SU-DHL-6 (cell line): ENCODE measurements around the gene ELP5.

Source experiments
- H2AFZ ChIP-seq: fragments of 200-600 bp; sonication (generic); 2 replicates; pipeline ENCODE4 v1.6.1; 2014; ENCODE audit warnings: low read depth, mild to moderate bottlenecking, moderate library complexity, mixed read lengths, antibody characterized with exemption, low read length; ENCODE audit not compliant: severe bottlenecking
- H3F3A ChIP-seq: fragments of 200-600 bp; shearing (Covaris generic); 2 replicates; pipeline ENCODE4 v1.6.0; 2016; ENCODE audit warnings: antibody characterized with exemption, mild to moderate bottlenecking; ENCODE audit not compliant: insufficient read depth
- H3K27ac ChIP-seq: fragments of 200-600 bp; sonication (generic); 2 replicates; pipeline ENCODE4 v1.5.1; 2016; ENCODE audit warnings: low read depth, mild to moderate bottlenecking, low read length, moderate library complexity, mixed read lengths
- H3K27me3 ChIP-seq: fragments of 200-600 bp; sonication (generic), shearing (Covaris generic); 2 replicates; pipeline ENCODE4 v1.6.0; 2014; ENCODE audit warnings: mild to moderate bottlenecking, low read length
- H3K36me3 ChIP-seq: fragments of 200-600 bp; sonication (generic); 2 replicates; pipeline ENCODE4 v1.6.1; 2014; ENCODE audit warnings: mild to moderate bottlenecking, low read length, mixed read lengths
- H3K4me2 ChIP-seq: fragments of 300-600, 200-600 bp; shearing (Covaris generic), sonication (generic); 2 replicates; pipeline ENCODE4 v1.6.0; 2014; ENCODE audit warnings: low read length, low read depth, mild to moderate bottlenecking; ENCODE audit not compliant: poor library complexity, severe bottlenecking
- H3K4me3 ChIP-seq: fragments of 200-600 bp; sonication (generic); 2 replicates; pipeline ENCODE4 v1.5.1; 2014; ENCODE audit warnings: antibody characterized with exemption, low read length, mild to moderate bottlenecking, mixed read lengths; ENCODE audit not compliant: insufficient read depth, poor library complexity, severe bottlenecking
- H3K79me2 ChIP-seq: fragments of 200-600 bp; sonication (generic); 2 replicates; pipeline ENCODE4 v1.6.1; 2014; ENCODE audit warnings: mild to moderate bottlenecking, low read length, moderate library complexity; ENCODE audit not compliant: insufficient read depth
- H3K9ac ChIP-seq: fragments of 200-600 bp; sonication (generic); 2 replicates; pipeline ENCODE4 v1.7.0; 2014; ENCODE audit warnings: mild to moderate bottlenecking, low read length
- H3K9me2 ChIP-seq: fragments of 200-600 bp; sonication (generic); replicated peaks from 2 replicates; pipeline ENCODE4 v1.6.1; 2014; ENCODE audit warnings: low read length; ENCODE audit not compliant: insufficient read depth
- H3K9me3 ChIP-seq: fragments of 200-600 bp; sonication (generic); 2 replicates; pipeline ENCODE4 v1.6.1; 2014; ENCODE audit warnings: low read length, mixed read lengths; ENCODE audit not compliant: insufficient read depth
- H4K20me1 ChIP-seq: fragments of 200-600 bp; sonication (generic); 2 replicates; pipeline ENCODE4 v1.6.1; 2014; ENCODE audit warnings: low read depth, mild to moderate bottlenecking, antibody characterized with exemption, low read length, moderate library complexity, mixed read lengths
- CTCF ChIP-seq: fragments of 200-600 bp; sonication (generic); IDR thresholded peaks from one replicate; pipeline ENCODE4 v1.5.1; 2017; ENCODE audit warnings: antibody characterized with exemption, mild to moderate bottlenecking, low read length, moderate library complexity; ENCODE audit not compliant: insufficient read depth, poor library complexity, severe bottlenecking
- EZH2phosphoT487 ChIP-seq: fragments of 200-600 bp; sonication (generic), shearing (Covaris generic); conservative IDR thresholded peaks from 2 replicates; pipeline ENCODE4 v1.6.1; 2018; ENCODE audit warnings: mild to moderate bottlenecking, antibody characterized with exemption, low read length, moderate library complexity, mixed read lengths

Gene ELP5

GRCh38 chr17:7248796-7249195, 3.2 kb upstream of the ELP5 start:
- no peaks in the 10 kb centered on the region for H3K9me3 ChIP-seq
- no peaks in the 10 kb centered on the region for H4K20me1 ChIP-seq
- no peak overlapping the region for H3K27ac ChIP-seq
- no peaks in the 10 kb centered on the region; the same call in 1 of the 2 replicates for H3K36me3 ChIP-seq
- H2AFZ ChIP-seq: no peak overlapping the region
- H3K27me3 ChIP-seq: no peaks in the 10 kb centered on the region
- no peak for TF ChIP-seq CTCF
- no peak for TF ChIP-seq EZH2phosphoT487
- peak overlapping the region; percentile 77 for H3K4me2 ChIP-seq
- no peak overlapping the region for H3K4me3 ChIP-seq
- peaks cover 16% of the 10 kb centered on the region for H3F3A ChIP-seq
- H3K79me2 ChIP-seq: peaks cover 60% of the 10 kb centered on the region
- 0 out of 2 replicates have a peak overlapping the region, but pooled peaks have one; percentile 99 for H3K9ac ChIP-seq
- H3K9me2 ChIP-seq: no peaks in the 10 kb centered on the region

GRCh38 chr17:7249214-7249613, 2.8 kb upstream of the ELP5 start:
- Histone ChIP-seq H2AFZ (no peak overlapping the region), H3K27ac (no peak overlapping the region), H3K36me3 (no peaks in the 10 kb centered on the region; the same call in 1 of the 2 replicates), H3F3A (peaks cover 15% of the 10 kb centered on the region), H3K9me2 (no peaks in the 10 kb centered on the region), H3K4me3 (no peak overlapping the region), H3K9ac (peak overlapping the region; percentile 99), H3K27me3 (no peaks in the 10 kb centered on the region), H3K79me2 (peaks cover 63% of the 10 kb centered on the region), H3K4me2 (peak overlapping the region; percentile 77), H4K20me1 (no peaks in the 10 kb centered on the region), H3K9me3 (no peaks in the 10 kb centered on the region)
- TF ChIP-seq CTCF: no peak
- TF ChIP-seq EZH2phosphoT487: no peak

GRCh38 chr17:7249830-7250229, 2.2 kb upstream of the ELP5 start:
- H3K79me2 ChIP-seq: peaks cover 63% of the 10 kb centered on the region
- H2AFZ ChIP-seq: no peak overlapping the region
- peak overlapping the region; percentile 7; the same call in 1 of the 2 replicates for H3K27ac ChIP-seq
- H3K36me3 ChIP-seq: peaks cover 4% of the 10 kb centered on the region; the same call in 1 of the 2 replicates
- H3K4me3 ChIP-seq: peak overlapping the region; percentile 90
- H3K4me2 ChIP-seq: peak overlapping the region; percentile 77
- no peak for TF ChIP-seq CTCF
- no peak for TF ChIP-seq EZH2phosphoT487
- H4K20me1 ChIP-seq: no peaks in the 10 kb centered on the region
- H3K27me3 ChIP-seq: no peaks in the 10 kb centered on the region
- H3K9me3 ChIP-seq: no peaks in the 10 kb centered on the region
- H3K9ac ChIP-seq: peak overlapping the region; percentile 99
- no peaks in the 10 kb centered on the region for H3K9me2 ChIP-seq
- peaks cover 10% of the 10 kb centered on the region for H3F3A ChIP-seq
